HG02852 (cell line): ENCODE measurements around the gene ETV4.

Experiments used
- ATAC-seq: cut with Tn5 transposase; IDR thresholded peaks from one replicate; pipeline ENCODE4 v1.9.1; 2021; ENCODE audit warnings: mild to moderate bottlenecking, moderate library complexity; ENCODE audit not compliant: unreplicated experiment

The ETV4 gene

DNA sequence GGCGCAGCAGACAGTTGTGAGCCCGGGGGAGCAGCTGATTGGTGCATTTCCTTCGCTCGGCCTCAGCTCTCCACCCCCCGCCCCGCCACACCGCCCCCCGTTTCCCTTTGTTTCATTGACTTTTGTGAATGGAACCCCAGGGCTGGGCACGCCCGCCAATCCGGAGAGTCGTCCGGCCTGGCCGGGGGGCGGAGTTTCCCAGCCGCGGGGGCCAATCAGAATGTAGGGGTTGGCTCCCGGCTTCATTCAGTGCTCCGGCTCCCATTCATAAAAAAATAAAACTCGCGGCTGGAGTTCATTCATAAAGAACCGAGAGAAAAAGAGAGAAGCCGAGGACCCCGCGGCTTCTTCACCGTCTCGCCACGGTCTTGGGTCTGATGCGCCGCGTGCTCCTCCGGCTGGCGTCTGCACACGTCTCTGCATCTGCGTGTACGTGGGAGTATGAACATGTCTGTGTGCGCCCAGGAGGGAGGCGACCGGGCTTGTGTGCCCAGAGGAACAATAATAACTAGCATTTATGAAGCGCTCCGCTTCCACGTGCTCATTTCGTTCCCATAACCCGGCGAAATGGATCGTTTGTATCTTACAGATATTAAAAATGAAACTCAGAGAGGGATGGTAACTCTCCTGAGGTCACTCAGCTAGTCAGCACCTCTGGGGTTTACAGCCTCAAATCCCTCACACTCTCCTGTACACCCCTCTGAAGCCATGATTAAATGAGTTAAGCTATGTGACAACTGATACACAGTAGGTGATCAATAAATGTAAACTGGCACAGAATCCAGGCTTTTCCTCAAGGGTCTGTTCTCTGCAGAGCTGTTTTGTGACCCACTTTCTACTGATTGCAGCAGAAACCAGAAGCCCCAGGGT lies at the start of gene ETV4:
TSS of gene ETV4 (minus strand) at position 22 of the 870 bp plus-strand sequence. CDS start 723 bp downstream, outside the sequence.
- peak; percentile 77 for ATAC-seq

DNA sequence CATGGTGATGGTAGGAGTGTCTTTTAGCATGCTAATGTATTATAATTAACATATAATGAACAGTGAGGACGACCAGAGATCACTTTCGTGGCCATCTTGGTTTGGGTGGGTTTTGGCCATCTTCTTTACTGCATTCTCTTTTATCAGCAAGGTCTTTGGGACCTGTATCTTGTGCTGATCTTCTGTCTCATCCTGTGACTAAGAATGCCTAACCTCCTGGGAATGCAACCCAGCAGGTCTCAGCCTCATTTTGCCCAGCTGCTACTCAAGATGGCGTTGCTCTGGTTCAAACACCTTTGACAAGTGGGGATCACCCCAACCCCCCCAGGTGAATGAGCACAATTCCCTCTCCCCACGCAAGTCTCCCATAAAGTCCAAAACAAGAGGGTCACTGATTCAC lies 49.3 kb upstream of the ETV4 start:
- no peak for ATAC-seq

DNA sequence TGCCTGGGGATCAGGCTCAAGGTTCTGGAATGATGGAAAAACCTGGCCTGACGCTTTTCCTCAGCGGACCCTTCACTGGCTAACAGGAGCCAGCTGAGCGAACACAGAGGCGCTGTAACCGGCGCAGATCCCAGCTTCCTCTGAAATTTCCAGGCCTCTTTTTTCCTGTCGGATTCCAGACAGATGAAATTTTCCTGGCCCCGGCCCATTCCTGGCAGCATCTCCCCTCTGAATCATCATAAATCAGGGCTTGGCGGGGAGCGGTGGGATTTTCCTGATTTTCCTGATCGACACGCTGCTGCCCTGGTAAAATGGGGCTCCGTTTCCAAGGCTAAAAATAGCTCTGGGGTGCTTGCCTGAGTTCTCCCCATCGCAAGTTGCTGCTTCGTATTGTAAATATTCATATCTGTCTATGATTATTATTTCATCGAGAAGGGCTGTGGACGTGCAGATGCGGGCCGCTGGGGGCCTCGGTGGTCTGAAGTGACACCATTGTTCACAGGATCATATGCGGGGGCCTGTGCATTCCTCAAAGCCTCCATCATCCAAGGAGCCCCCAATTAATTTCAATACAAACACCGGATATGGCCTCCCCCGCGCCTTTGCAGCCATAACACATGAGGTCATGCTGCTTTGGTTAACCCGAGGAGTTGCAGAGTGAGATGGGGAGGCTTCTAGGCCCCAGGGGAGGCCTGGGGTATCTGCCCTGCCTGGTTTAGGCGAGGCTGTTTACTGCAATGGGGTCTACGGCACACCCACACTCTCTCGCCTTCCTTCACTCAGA lies 45.8 kb upstream of the ETV4 start:
- ATAC-seq, result no peak

DNA sequence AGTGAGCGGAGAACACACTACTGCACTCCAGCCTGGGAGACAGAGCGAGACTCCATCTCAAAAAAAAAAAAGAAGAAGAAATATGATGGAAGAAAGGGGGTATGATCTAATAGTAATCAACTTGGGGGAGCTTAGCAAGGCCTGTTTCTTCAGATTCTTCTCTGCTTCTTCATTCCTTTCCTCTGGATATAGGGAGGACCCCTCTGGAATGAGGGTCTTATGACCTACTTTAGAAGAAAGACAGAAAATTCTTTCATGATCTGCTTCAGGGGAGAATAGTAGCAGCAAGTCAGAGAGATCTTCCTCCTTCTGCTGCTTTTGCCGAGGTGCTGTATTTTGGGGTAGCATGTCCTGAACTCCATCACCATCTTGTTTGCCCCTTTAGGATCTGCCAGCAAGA lies 44.9 kb upstream of the ETV4 start:
- no peak for ATAC-seq

DNA sequence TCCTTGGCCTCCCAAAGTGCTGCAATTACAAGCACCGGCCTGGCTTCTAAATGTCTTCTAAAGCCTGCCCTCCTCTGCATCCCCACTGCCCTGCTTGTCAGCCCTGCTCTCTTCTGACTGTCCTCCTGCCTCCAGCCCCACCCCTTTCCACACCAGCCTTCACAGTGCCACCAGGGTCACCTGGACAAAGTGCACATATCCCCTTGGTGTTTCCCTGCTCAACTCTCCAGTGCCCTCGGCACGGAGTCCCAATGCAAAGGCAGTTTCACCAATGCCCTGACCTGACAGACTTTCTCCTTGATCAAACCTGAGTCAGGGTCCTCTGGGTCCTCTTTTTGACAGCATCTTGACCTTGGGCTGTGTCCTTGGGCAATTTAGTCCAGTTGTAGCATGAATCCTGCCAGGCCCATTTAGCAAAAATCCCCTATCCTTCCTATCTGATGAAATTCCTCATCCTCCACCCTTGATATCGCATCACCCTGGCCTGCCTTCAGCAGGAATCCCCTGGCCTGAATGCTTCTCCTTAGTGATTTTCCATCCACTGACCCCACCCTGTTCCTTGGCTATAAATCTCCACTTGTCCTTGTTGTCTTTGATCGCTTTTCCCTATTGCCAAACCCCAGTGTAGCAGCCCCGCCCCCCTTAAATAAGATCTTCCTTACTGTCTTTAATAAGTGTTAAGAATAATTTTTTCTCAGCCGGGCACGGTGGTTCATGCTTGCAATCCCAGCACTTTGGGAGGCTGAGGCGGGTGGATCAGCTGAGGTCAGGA lies 42.7 kb upstream of the ETV4 start:
- ATAC-seq, result no peak

DNA sequence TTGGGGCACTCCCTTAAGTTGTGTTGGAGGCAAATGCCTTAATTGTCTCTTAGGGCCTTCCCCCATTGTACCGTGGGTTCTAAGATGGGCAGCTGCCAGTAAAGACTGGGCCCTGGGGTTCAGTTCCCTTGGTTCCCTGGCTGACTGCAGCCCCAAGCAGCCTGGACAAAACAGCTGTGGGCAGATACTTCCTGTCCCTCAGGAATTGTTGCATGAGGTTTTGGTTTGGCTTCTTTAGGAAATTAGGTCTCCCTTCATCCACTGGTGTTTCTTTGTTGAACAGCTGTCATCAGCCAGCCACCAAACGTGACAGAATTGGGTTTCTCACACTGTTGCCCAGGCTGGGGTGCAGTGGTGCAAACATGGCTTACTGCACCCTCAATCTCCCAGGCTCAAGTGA lies 42.0 kb upstream of the ETV4 start:
- no peak for ATAC-seq

DNA sequence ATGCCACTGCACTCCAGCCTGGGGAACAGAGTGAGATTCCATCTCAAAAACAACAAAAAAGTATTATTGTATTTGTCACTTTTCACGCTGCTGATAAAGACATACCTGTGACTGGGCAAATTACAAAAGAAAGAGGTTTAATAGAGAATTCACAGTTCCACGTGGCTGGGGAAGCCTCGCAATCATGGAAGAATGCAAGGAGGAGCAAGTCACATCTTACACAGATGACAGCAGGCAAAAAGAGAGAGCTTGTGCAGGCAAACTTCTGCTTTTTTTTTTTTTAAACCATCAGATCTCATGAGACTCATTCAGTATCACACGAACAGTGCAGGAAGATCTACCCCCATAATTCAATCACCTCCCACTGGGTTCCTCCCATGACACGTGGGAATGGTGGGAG lies 41.5 kb upstream of the ETV4 start:
- no peak for ATAC-seq

DNA sequence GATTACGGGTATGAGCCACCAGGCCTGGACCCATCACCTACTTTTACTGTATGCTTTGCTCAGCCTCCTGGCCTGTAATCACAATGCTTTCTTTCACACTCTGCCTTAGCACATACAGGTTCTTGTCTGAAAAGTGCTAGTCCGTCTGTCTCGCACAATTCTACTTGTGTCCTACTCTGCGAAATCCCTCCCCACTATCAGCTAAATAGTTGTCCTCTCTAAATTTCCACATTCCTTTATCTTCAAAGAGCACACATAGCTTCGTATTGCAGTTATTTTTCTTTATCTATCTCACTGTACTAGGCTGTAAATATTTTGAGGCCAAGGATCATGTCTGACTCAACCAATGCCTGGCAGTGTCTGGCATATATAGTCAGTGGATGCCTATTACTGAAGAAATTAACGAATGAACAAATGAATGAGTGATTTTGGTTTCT lies 38.5 kb upstream of the ETV4 start:
- ATAC-seq, result no peak

DNA sequence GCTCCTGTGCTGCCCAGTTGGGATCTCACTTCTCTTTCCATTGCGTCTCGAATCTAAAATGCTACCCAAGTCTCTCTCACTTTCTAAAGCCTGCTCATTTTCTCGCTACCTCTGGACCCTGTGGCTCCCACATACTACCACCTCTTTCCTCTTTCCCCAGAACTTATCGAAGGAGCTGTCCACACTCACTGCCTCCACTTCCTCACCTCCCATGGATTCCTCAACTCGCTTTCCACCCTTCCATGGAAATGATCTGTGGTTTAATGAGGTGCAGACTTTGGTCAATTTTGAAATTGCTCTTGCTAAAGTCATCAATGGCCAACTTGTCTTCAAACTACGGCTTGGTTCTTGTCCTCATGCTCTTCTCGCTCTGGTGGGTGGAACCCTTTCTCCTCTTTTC lies 37.2 kb upstream of the ETV4 start:
- no peak for ATAC-seq

DNA sequence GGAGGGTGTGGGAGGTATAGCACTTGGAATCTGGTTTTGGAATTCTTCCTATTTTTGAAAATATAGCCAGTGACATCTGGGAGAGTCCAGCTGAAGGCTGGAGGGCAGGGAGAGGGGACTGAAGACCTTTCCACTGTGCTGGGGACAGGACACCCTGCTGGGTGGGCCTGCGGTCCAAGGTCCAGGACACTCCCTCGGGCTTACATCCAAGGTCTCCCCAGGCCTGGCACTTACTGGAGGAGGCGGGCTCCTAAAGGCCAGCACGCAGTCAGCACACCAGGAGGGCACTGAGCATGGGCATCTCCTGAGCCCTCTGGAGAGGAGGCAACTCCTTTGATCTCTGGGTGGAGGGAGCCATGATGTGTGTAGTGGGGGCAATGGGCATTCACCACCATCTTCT lies 35.5 kb upstream of the ETV4 start:
- no peak for ATAC-seq

DNA sequence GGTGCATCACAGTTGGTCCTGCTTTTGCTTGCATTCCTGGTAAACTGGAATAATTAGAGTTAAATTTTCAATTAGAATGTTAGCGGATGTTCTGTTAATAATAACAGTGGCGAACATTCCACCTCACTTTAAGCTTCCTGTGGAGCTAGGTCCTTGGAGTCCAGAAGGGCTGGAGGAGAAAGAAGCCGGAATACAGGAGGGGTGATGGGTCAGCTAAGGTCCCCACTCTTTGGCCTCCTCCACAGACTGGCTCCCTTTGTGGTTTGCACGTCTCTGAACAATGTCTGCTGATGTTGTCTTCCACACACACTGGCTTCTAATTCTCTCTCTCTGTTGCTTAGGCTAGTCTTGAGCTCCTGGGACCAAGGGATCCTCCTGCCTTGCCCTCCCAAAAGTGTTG lies 35.0 kb upstream of the ETV4 start:
- ATAC-seq, result no peak

DNA sequence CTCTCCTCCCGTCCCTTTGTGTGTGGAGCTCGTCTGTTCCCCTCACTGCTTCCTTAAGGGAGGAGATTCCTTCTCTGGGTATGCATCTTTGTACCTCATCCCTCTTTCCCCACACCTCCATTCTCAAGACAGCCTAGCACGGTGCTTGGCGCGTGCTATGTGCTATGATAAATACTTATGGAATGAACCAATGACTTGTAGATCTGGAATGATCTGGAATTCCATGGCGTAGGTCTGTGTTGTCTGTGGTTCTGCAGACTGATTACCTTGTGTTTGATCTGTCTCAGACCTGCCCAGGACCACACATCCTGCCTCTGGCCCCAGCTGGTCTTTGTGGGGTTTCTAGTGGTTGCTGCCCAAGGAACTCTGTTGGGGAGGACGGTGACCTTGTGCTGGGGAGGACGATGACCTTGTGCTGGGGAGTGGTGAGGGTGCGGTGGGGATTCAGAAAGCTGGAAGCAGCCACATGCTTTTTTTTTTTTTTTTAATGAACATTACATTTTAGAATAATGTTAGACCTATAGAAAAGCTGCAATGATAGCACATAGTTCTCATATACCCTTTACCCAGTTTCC lies 33.5 kb upstream of the ETV4 start:
- ATAC-seq, result no peak

DNA sequence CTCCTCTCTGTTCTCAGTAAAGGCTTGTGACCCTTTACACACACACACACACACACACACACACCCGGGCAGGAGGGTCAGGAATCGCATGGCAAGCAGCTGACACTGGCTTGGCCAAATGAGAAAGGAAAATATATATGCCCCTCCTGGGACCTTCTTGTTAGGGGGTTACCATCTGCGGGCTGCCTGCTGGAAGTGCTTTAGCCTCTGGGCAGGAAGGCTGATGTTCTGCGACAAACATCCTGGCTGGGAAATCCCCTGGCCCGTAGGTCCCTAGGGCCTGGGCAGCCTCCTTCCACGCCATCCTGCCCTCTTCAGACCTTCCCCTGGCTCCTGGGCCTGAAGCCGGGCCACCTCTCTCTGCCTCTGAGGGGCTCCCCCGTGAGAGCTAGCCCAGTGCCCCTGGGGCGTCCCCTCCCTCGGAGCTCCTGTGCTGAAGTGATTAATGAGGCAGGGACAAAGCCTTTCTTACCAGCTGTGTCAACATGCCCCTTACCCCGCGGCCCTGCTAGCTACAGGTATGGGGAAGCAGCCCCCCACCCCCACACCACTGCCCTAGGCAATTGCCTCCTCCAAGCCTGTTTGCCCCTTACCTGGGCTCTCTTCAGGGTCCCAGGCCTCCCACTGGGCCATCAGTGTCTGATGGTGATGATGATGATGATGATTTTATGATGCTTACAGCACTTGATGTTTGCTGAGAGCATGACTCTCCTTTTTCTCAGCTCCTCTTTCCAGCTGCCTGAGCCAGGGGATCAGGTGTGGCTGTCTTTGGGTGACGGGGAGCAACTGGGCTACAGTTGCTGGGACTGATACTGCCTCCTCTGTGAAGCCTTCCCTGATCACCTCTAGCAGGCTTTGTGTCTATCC lies 32.8 kb upstream of the ETV4 start:
- ATAC-seq, result peak; percentile 51

DNA sequence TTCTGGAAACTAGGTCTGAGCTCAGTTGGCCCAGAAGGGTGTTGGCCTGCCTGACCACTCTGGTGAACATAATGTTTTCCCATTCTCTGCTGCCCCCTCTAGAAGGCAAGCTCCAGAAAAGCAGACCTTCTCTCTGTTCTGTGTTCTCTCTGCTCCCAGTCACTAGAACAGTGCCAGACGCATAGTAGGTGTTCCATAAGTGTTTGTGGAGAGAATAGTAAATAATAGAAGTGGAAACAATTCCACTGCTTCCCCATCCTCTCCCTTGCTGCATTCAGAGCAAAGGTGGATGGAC lies 32.2 kb upstream of the ETV4 start:
- ATAC-seq, result no peak

DNA sequence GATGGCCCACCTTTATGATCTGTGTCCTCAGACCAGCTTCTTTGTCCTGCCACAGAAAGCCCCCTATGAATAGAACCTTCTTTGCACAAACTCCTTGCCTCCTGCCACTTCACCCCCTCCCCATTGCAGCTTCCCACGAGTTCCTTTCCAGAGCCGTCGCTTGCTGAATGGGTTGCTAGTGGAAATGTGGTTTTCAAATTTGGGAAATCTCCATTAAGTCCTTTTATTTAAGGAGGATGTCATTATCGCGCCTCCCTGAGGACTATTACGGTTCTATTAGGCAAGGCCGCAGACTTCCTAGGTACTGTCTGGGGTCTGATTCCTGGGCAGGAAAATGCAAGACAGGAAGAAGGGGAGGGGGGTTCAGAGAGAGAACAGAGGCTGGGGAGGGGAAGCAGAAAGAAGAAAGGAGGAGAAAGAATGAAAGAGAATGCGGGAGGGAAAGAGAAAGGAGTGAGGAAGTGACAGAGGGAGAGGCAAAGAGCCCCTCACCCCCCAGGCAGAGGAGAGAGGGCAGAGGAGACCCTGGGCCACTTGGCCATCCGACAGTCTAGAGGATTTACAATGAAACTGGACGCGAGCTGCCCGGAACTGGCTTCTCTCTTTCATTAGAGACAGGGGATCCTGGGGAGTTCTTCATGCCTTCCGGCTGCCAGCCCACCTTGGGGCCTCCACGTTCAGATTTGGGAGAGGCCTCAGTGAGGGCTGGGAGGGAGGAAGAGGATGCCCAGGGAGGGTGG lies 31.7 kb upstream of the ETV4 start:
- ATAC-seq, result no peak

DNA sequence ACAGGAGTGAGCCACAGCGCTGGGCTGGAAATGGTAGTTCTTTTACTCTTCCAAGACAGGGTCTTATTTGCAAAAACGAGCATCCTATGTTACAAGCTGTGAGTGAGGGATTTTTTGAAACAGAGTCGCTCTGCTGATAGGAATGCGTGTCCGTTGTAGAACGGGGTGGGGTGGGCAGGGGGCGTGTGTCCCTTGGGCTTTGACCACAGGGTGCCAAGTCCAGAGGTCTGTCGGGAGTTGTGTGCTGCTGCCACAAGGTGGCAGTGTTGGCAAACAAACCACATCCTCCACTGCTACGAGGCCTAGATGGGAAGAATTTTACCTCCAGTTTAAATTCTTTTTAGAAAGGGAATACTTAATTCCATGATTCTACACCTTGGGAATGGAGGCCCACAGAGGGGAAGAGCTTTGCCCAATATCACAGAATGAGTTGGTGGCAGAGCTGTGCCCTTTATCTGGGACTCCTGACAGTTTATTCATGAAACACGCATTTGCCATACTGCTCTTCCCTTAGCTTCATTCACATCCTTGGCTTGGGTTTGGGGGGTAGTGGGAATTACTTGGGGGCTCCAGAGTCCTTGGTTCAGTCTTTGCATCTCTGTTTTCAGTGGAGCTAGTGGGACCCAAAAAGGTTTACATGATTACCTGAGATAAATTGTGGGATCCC lies 30.6 kb upstream of the ETV4 start:
- ATAC-seq, result no peak

DNA sequence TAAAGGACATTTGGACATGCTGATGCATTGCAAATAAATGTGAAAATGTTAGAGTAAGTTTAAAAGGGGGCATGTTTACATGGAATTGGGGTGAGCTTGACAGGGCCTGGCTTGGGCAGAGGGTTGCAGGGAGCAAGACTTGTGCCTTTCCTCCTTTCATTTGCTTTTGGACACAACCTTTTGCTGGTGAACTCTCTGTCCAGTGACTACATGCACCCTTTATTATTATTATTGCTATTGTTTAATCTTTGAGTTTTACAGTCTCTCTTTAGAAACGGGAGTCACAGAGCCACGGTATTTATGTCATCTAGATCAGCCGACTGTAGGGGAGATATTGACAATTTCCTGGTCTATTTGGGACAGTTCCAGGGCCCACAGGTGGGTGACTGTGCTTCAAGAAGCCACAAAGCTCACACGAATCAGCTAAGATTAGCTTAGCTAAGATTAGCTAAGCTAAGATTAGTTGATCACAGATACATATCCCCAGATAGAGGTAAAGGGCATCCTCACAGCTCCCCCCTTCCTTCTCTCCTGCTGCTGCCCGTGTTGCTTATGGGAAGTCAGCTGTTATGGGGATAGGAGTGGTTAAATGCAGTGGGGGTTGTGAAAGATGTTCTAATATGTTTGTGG lies 28.9 kb upstream of the ETV4 start:
- ATAC-seq, result no peak

DNA sequence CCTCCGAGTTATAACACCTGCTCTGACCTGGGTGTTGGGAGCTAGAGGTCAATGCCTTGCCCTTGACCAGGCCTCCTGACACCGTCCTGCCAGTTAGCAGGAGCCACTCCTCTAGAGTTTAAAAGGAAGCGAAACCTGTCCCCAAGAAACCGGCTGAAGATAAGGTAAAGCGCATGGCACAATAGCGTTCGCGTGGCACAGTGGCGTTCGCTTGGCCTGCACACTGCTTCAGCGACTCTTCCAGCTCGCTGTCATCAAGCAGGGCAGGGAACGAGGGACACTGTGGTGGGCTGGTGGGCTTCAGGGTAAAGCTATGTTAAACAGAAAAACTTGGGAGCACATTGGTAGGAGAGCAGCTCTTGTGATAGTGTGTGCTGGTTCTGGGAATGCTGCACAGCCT lies 28.2 kb upstream of the ETV4 start:
- no peak for ATAC-seq
